Neutrophil (primary cell): Measurements from ENCODE around the gene RCAN1.

Experiments used
- H3K27ac ChIP-seq: fragments of 200-600 bp; sonication (generic); 2 replicates; pipeline ENCODE4 v1.5.1; 2016; ENCODE audit warnings: mild to moderate bottlenecking, moderate library complexity
- H3K27me3 ChIP-seq: fragments of 200-600 bp; sonication (generic); 2 replicates; pipeline ENCODE4 v1.6.0; 2016; ENCODE audit warnings: mild to moderate bottlenecking
- H3K36me3 ChIP-seq: fragments of 200-600 bp; sonication (generic); 2 replicates; pipeline ENCODE4 v1.5.1; 2017
- H3K4me1 ChIP-seq, 2 experiments: fragments of 200-600 bp in 1 of 2; sonication (generic) in 1 of 2; 1 replicate in 1 of 2; 2 replicates in 1 of 2; pipeline versions ENCODE4 v1.5.1 to v1.6.1; 2013 to 2016; ENCODE audit warnings: low read depth in 1 of 2, low read length in 1 of 2, mild to moderate bottlenecking in 1 of 2, moderate library complexity in 1 of 2; ENCODE audit not compliant: control insufficient read depth in 1 of 2, insufficient read depth in 1 of 2
- H3K4me3 ChIP-seq, 2 experiments: fragments of 200-600 bp in 1 of 2; sonication (generic) in 1 of 2; 1 replicate in 1 of 2; 2 replicates in 1 of 2; pipeline ENCODE4 v1.5.1; 2013 to 2016; ENCODE audit warnings: low read depth in 1 of 2, low read length in 1 of 2, mild to moderate bottlenecking in 1 of 2, moderate library complexity in 1 of 2
- H3K9me3 ChIP-seq: fragments of 200-600 bp; sonication (generic); 2 replicates; pipeline ENCODE4 v1.5.1; 2016
- TF ChIP-seq, protein P1 (sequence below): fragments of 200-600 bp; sonication (generic); IDR thresholded peaks from 2 replicates; pipeline ENCODE4 v1.5.1; 2016; ENCODE audit warnings: antibody characterized with exemption

The RCAN1 gene

DNA sequence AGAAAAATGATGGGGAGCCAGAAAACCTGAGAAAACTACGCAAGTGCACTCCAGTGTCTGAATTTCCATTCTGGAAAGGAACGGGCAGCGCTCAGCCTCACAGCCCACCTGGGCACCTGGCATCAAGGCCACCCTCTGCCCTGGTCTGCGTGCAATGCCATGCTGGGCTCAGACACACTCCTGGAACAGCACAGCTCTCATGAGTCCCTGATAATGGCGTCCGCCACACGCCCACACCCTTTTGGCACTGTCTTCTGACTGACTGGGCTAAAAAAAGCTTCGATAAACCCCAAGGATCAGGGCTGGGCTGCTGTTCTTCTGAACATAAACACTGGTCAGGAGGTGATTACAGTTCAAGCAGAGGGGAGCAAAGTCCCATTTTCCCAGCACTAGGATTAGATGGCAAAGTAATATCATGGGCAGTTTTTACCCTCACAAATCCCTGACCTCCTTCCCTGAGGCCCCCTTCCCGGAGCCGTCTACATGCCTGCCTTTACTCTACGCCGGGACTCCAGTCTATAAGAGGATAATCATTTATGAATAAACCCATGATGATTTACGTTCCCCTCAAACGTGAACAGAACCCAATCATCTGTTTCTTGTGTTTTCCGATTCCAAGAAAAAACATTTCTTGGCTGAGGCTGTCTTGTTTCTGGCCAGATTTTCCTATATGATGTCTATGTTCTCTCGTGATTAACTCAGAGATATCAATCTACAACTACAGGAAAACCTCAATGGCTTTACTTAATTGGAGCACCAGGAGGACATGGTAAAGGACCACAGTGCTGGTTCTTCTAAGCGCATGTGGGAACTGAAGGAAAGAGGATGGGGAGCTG lies 22.6 kb downstream of the RCAN1 start:
- no peak overlapping the region for H3K27ac ChIP-seq
- H3K4me1 ChIP-seq = peaks cover 11 to 22% of the 10 kb centered on the region in 2 experiments
- no peaks in the 10 kb centered on the region for H3K27me3 ChIP-seq
- H3K4me3 ChIP-seq = no peak overlapping the region
- TF ChIP-seq, protein P1, sequence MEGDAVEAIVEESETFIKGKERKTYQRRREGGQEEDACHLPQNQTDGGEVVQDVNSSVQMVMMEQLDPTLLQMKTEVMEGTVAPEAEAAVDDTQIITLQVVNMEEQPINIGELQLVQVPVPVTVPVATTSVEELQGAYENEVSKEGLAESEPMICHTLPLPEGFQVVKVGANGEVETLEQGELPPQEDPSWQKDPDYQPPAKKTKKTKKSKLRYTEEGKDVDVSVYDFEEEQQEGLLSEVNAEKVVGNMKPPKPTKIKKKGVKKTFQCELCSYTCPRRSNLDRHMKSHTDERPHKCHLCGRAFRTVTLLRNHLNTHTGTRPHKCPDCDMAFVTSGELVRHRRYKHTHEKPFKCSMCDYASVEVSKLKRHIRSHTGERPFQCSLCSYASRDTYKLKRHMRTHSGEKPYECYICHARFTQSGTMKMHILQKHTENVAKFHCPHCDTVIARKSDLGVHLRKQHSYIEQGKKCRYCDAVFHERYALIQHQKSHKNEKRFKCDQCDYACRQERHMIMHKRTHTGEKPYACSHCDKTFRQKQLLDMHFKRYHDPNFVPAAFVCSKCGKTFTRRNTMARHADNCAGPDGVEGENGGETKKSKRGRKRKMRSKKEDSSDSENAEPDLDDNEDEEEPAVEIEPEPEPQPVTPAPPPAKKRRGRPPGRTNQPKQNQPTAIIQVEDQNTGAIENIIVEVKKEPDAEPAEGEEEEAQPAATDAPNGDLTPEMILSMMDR = no peak
- H3K9me3 ChIP-seq = no peaks in the 10 kb centered on the region
- H3K36me3 ChIP-seq = no peaks in the 10 kb centered on the region

GRCh38 chr21:34590520-34590919 lies 24.4 kb downstream of the RCAN1 start:
- no peaks in the 10 kb centered on the region for H3K36me3 ChIP-seq
- no peak overlapping the region for H3K27ac ChIP-seq
- no peak overlapping the region for H3K4me3 ChIP-seq

DNA sequence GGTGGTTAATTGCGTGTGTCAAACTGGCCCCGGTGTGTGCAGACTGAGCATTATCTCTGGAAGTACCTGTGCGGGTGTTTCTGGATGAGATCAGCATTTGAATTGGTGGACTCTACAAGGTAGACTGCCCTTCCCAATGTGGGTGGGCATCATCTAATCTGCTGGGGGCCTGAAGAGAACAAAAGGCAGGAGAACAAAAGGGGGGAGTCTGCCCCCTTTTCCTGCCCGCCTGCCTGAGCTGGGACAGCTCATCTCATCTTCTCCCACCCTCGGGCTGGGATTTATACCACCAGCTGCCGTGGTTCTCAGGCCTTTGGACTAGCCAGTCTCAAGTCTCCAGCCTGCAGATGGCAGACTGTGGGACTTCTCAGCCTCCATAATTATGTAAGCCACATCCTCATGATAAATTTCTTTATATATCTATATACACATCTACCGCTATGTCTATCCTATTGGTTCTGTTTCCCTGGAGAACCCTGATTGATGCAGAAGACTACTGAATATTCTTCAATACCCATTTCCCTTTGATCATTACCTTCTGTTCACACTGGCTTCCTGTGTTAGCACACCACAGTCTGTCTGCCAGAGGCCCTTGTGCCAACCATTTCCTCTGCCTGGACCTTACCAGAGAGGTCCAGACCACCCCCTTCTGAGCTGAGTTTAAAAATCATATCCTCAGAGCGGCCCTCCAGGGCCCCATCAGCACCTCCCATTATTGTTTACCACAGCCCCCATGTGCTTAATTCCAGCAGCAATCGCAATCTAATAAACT lies 25.2 kb downstream of the RCAN1 start:
- no peaks in the 10 kb centered on the region for H3K36me3 ChIP-seq

More at GRCh38 chr21:34590520-34590919, 24.4 kb downstream of the RCAN1 start:
- H3K4me1 ChIP-seq = peaks cover 9 to 19% of the 10 kb centered on the region in 2 experiments
- TF ChIP-seq, protein P1 = no peak
- H3K27me3 ChIP-seq = no peaks in the 10 kb centered on the region
- no peaks in the 10 kb centered on the region for H3K9me3 ChIP-seq

GRCh38 chr21:34583926-34584563 lies 30.9 kb downstream of the RCAN1 start:
- no peaks in the 10 kb centered on the region for H3K36me3 ChIP-seq
- no peak overlapping the region for H3K27ac ChIP-seq
- H3K4me3 ChIP-seq = no peak overlapping the region
- TF ChIP-seq, protein P1 = no peak
- H3K9me3 ChIP-seq = no peaks in the 10 kb centered on the region
- H3K4me1 ChIP-seq = peaks cover 0 to 4% of the 10 kb centered on the region in 2 experiments
- no peaks in the 10 kb centered on the region for H3K27me3 ChIP-seq

More for the DNA sequence above, 25.2 kb downstream of the RCAN1 start:
- peaks cover 5 to 16% of the 10 kb centered on the region in 2 experiments for H3K4me1 ChIP-seq
- H3K4me3 ChIP-seq = no peak overlapping the region
- no peaks in the 10 kb centered on the region for H3K27me3 ChIP-seq
- TF ChIP-seq, protein P1 = no peak
- H3K27ac ChIP-seq = no peak overlapping the region
- H3K9me3 ChIP-seq = no peaks in the 10 kb centered on the region

GRCh38 chr21:34582506-34583150 lies 32.3 kb downstream of the RCAN1 start:
- Histone ChIP-seq H3K27ac (no peak overlapping the region), H3K27me3 (no peaks in the 10 kb centered on the region), H3K9me3 (no peaks in the 10 kb centered on the region), H3K36me3 (no peaks in the 10 kb centered on the region), H3K4me1 (no peaks in the 10 kb centered on the region), H3K4me3 (no peak overlapping the region)
- TF ChIP-seq, protein P1 = peak; percentile 38
